Activated T-cell treated with anti-CD3 and anti-CD28 coated beads, Interleukin-2, amount 50 U/mL, for 24 hours (primary cell): Measurements from ENCODE around the gene MRPL18.

ENCODE experiments used
- DNase-seq: peaks from one replicate; pipeline ENCODE4 v3.0.0-alpha.2; 2020
- H3K27ac Mint-ChIP-seq: 2 replicates; pipeline ENCODE4 v1.8.0; 2020; ENCODE audit warnings: mild to moderate bottlenecking, mixed read lengths
- H3K27me3 Mint-ChIP-seq: 2 replicates; pipeline ENCODE4 v1.8.0; 2020; ENCODE audit warnings: mixed read lengths
- H3K36me3 Mint-ChIP-seq: 2 replicates; pipeline ENCODE4 v1.8.0; 2020; ENCODE audit warnings: low read depth, mixed read lengths
- H3K4me1 Mint-ChIP-seq: 2 replicates; pipeline ENCODE4 v1.8.0; 2020; ENCODE audit warnings: low read depth, mixed read lengths
- H3K4me3 Mint-ChIP-seq: 2 replicates; pipeline ENCODE4 v1.8.0; 2020; ENCODE audit warnings: mild to moderate bottlenecking, moderate library complexity, mixed read lengths
- H3K9me3 Mint-ChIP-seq: 2 replicates; pipeline ENCODE4 v1.8.0; 2020; ENCODE audit warnings: mixed read lengths

MRPL18 gene

DNA sequence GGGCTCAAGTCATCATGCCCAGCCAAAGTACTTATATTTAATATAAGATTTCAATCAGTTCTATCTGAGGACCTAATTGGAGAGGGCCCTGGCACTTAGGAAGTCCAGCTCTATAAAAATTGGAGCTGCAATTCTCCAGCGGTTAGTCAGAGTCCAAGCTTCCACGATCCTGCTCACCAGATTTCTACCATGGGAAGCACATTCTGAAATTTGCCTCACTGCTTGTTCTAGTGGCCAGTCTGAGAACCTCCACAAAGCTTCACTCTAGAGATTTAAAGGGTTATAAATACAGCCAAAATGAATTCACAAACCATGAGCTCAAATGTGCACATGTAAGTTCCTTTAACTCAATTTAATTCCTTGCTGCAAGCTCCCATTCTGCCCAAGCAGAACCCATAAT, 43.3 kb downstream of the MRPL18 start:
- Mint-ChIP-seq H3K27ac (no peak overlapping the region), H3K9me3 (no peaks in the 10 kb centered on the region), H3K27me3 (no peaks in the 10 kb centered on the region), H3K4me1 (peaks cover 23% of the 10 kb centered on the region), H3K4me3 (no peak overlapping the region), H3K36me3 (no peaks in the 10 kb centered on the region)
- DNase-seq: no peak

DNA sequence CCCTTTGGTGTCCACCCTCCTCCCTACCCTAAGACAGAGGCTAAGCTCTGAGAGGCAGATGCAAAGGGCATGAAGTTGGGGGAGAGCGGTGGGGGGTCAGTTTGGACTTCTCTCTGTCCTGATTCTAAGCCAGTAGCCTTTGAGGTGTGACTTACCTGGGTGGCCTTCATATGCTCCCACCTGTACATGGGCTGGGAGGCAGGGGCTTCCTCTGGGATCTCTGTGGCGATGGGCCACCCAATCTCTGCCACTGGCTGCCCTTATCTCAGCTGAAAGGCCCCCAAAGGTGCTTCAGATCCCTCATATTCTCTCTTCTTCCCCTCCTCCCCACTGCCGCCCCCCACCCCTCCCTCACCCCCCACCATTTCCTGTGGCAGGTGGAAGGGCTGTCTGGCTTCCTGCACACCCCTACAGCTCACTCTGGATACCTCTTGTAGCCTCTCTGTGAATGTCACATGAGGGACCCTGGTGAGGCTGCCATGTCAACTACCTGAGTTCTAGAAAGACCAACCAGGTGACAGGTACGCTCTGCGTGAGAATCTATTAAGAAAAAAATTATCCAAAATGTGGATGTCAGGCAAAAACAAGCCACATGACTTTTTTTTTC, 43.8 kb downstream of the MRPL18 start:
- Mint-ChIP-seq H3K4me1 (peaks cover 23% of the 10 kb centered on the region), H3K27ac (no peak overlapping the region), H3K9me3 (no peaks in the 10 kb centered on the region), H3K36me3 (no peaks in the 10 kb centered on the region), H3K27me3 (no peaks in the 10 kb centered on the region), H3K4me3 (no peak overlapping the region)
- DNase-seq: no peak

DNA sequence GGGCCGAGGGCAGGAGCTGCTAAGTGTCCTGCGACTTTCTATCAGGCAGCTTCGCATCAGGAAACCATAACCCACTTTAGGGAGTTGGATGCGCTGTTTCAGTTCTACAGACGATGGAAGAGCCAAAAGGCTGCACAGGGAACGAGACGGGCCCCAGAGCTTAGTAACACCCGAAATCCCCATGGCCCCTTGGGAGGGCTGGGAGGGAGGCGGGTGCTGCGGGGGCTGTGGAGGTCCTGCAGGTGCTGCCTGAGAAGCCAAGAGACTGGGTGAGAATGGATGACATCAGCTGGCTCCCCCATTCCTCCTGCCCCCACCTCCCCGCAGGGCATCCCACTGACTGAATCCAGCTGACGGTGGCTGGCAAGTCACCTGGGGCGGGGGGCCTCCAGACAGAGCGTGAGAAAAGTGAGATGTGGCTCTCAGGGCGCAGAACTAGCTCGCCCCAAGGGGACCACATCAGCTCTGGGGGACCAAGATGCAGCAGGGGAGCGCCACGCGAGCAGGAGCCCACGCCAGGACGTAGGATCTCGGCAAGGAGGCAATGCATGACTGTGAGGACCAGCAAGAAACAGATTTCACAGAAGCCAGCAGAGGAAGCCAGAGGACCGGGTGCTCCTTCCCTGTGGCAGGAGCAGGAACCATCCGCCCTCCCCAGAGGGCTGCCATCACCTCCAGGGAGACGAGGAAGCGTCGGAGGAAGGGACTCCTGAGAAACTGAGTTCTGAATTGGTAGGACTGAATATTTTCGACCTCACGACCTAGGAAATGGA, 46.6 kb downstream of the MRPL18 start:
- DNase-seq: no peak
- Mint-ChIP-seq H3K36me3 (no peaks in the 10 kb centered on the region), H3K4me1 (peaks cover 18% of the 10 kb centered on the region), H3K27ac (no peak overlapping the region), H3K9me3 (no peaks in the 10 kb centered on the region), H3K27me3 (no peaks in the 10 kb centered on the region), H3K4me3 (no peak overlapping the region)

GRCh38 chr6:159837511-159837910, 47.2 kb downstream of the MRPL18 start:
- H3K9me3 Mint-ChIP-seq: no peaks in the 10 kb centered on the region
- no peak for DNase-seq
- H3K4me3 Mint-ChIP-seq: no peak overlapping the region
- H3K27ac Mint-ChIP-seq: no peak overlapping the region
- no peaks in the 10 kb centered on the region for H3K27me3 Mint-ChIP-seq
- no peaks in the 10 kb centered on the region for H3K36me3 Mint-ChIP-seq
- peaks cover 18% of the 10 kb centered on the region for H3K4me1 Mint-ChIP-seq

DNA sequence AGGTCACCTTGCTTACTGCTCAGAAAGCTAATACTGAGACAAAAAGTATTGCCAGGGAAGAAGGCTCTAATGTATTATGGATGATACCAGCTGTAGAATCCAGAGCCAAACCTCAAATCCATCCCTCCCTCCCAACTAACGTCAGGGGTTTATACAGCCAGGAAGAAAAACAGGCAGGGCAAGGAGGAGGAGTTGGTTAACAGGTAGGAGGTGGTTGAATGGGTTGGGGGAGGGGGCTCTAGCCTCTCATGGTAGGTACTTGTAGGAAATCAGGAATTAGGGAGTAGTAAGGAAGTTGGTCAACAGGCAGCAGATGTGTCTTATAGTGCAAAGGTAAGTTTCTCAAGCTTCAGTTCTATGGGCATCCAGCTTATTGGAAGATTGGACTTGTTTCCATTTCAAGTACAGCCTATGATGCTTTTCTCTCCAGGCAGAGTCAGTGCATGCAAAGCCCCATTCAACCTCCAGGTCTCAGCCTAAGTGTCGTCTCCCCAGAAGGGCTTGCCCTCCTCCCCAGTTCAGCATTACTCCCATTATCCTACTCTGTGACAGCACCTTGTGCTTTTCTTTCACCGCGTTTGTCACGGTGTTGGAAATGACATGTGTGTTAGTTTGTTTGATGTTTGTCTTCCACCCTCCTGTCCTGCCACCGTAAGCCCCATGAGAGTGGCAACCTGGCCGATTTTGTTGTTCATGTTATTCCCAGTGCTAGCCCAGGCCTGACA, 47.9 kb downstream of the MRPL18 start:
- Mint-ChIP-seq H3K4me1 (peaks cover 16% of the 10 kb centered on the region), H3K4me3 (no peak overlapping the region), H3K9me3 (no peaks in the 10 kb centered on the region), H3K36me3 (no peaks in the 10 kb centered on the region), H3K27ac (no peak overlapping the region), H3K27me3 (no peaks in the 10 kb centered on the region)
- DNase-seq: no peak

- Mint-ChIP-seq H3K9me3 (no peaks in the 10 kb centered on the region), H3K27ac (no peak overlapping the region), H3K36me3 (no peaks in the 10 kb centered on the region), H3K4me3 (no peak overlapping the region), H3K4me1 (peaks cover 3% of the 10 kb centered on the region), H3K27me3 (no peaks in the 10 kb centered on the region)
- no peak for DNase-seq
Measured at GRCh38 chr6:159842035-159842434, 51.8 kb downstream of the MRPL18 start.

GRCh38 chr6:159844737-159845645, 54.7 kb downstream of the MRPL18 start:
- Mint-ChIP-seq H3K27me3 (no peaks in the 10 kb centered on the region), H3K4me1 (peaks cover 3% of the 10 kb centered on the region), H3K27ac (no peak overlapping the region), H3K4me3 (no peak overlapping the region), H3K36me3 (no peaks in the 10 kb centered on the region), H3K9me3 (no peaks in the 10 kb centered on the region)
- DNase-seq: no peak
